Stimulated activated CD4-positive, alpha-beta T cell treated with anti-CD3 and anti-CD28 coated beads, TNF-alpha, amount 100 ng/mL, for 1 hour (primary cell): ENCODE data around the gene MYO5B.
"Not testable (repeated sequence)": the region's sequence is repeated elsewhere in the genome, so short reads cannot be mapped to it uniquely, and the experiment has no call there.

Experiments used
- DNase-seq, 3 donors: peaks; one replicate each; pipeline ENCODE4 v3.0.0-alpha.2; 2020; ENCODE audit warnings: low read depth in 3 of 3, low spot score in 1 of 3

MYO5B gene

GRCh38 chr18:50105027-50105426 is 89.9 kb downstream of the MYO5B start:
- DNase-seq: no peak

DNA sequence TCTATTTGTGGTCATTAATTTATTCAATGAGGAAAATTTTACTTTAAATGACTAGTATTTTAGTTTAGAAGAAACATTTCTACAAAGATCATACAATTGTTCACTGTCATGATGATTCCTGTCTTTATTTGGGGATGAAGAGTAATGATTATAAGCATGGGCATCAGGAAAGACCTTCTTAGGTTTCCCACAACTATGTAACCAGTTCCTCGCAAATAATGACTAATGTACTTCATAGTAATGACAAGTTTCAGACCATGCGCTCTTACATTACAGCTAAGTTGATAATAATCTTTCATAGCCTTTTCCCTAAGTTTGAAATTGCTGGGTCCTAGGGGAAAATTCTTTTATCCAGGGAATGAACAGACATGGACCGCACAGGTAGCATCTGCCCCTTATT is 90.5 kb downstream of the MYO5B start:
- DNase-seq: no peak

DNA sequence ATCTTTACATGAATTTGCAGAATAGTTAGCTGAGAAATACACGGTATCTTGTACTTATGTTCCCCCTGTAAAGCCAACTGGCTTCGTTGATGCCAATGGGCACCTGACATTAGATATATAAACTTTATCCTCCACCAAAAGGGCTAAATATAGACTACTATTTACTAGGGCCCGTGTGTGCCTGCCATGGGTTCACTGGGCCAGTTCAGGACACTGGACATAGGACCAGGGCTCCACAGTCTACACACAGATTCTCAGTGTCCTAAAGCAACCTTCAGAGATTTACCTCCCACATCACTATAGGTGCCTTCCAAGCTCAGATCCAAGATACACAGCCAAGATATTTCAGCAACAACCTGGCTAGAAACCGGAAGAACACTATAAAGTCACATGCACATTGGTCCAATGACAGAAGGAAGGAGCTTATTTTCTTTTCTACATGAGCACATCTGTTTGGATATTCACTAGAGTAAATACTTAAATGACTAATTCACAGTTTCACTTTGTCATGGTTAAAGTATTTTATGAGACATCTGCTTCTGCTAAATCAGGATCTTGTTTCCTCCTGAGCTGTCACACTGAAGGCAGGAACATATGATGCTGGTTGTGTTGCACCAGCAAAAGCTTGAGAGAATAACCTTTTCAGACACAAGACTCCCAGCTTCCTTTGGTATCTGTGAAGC is 95.1 kb downstream of the MYO5B start:
- DNase-seq: no peak

- DNase-seq: no peak
Measured at GRCh38 chr18:50097702-50098101, 97.2 kb downstream of the MYO5B start.

DNA sequence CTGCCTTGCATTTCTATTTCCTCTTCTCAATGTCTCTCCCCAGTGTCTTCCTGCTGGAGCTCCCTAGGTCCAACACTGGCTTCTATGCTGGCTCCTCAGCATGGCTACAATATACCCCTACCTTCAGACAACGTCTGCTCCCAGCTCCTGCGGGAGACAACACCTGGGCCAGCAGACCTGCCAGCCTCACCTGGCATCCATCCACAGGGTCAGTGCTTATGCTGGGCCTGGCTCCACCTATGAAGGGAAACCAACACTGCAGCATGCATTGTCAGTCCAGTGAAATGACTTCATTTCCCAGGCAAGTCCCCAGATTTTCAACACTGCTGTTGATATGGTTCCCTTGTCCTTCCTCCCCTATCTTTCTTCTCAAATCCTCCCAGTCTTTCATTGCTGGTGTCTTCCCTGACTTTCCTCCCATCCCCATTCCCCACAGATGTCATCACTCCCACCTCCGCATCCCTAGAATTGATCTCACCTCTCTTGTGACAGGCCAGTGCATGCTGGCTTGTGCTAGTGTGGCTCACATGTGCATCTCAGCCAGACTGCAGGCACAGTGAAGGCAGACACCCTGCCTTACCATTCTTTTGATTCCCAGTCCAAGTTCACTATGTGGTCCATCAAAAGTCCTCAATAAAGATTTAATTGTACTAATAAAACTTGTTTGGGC is 98.0 kb downstream of the MYO5B start:
- DNase-seq: no peak

DNA sequence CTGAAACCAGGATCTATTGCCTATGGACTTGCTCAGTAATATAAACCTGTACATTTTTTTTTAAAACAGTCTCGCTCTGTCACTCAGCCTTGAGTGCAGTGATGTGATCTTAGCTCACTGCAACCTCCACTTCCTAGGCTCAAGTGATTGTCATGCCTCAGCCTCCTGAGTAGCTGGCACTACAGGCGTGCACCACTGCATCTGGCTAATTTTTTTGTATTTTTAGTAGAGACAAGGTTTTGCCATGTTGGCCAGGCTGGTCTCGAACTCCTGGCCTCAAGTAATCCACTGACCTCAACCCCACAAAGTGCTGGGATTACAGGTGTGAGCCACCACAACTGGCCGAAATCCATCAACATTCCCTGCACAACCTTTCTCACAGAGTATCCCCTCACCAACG is 100.2 kb downstream of the MYO5B start:
- not testable (repeated sequence) for DNase-seq

DNA sequence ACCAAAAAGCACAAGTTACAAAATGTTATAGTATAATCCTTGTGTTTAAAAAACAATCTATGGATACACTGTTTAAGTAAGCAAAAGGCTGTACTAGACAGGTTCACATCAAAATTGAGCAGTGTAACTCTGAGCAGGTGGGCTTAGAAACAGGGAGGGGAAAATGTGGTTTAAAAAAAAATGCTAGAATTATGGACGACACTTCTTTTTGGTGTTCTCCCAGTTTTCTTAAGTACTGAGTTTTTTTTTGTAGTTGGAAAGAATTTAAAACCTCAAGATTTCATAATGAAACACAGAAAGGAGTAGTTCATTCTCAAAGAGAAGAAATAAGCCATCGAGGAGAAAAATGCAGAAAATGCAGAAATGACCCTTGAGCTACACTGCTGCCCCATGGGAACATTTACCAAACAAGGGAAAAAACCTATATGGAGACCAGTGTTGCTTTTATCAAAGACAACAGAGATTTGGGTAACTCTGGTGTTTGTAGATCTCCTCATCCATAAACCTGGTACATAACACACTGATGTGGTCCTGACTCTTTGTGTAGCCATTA is 100.7 kb downstream of the MYO5B start:
- no peak for DNase-seq

DNA sequence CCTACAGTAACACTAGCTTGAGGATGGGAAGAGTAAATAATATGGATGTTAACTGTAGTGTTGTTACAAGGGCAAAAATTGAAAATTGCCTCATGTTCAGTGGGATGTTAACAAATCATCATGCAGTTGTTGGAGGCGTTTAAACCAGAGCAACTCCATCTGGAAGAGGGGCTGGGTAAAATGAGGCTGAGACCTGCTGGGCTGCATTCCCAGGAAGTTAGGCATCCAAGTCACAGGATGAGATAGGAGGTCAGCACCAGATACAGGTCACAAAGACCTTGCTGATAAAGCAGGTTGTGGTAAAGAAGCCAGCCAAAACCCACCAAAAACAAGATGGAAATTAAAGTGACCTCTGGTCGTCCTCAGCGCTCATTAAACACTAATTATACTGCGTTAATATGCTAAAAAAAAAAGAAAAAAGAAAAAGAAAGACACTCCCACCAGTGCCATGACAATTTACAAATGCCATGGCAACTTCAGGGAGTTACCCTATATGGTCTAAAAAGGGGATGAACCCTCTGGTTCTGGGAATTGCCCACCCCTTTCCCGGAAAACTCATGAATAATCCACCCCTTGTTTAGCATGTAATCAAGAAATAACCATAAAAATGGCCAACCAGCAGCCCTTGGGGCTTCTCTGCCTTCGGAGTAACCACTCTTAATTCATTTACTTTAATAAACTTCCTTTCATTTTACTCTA is 101.4 kb downstream of the MYO5B start:
- DNase-seq: no peak

- DNase-seq: no peak
Measured at GRCh38 chr18:50092245-50092805, 102.6 kb downstream of the MYO5B start.

- DNase-seq: no peak
Measured at GRCh38 chr18:50091509-50092244, 103.3 kb downstream of the MYO5B start.

- DNase-seq: no peak
Measured at GRCh38 chr18:50090370-50091312, 104.3 kb downstream of the MYO5B start.

DNA sequence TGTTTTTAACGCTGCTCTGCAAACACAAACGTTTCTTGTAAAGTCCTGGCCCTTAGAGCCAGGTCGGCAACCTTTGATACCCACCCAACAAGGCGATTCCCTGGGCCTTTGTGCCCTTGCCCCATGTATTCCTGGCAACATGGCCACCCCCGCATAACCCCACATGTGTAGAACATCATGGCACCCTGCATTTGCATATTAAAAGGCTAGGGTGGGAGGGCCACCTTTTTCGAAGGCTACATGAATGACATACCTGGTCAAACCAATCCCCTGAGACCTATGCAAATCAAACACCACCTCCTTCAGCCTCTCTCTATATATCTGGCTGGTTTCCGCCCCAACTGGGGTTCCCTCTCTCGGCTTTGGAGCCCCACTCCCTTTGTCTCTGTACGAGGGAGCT is 105.2 kb downstream of the MYO5B start:
- no peak for DNase-seq

- no peak for DNase-seq
Measured at GRCh38 chr18:50083708-50084107, 111.2 kb downstream of the MYO5B start.

DNA sequence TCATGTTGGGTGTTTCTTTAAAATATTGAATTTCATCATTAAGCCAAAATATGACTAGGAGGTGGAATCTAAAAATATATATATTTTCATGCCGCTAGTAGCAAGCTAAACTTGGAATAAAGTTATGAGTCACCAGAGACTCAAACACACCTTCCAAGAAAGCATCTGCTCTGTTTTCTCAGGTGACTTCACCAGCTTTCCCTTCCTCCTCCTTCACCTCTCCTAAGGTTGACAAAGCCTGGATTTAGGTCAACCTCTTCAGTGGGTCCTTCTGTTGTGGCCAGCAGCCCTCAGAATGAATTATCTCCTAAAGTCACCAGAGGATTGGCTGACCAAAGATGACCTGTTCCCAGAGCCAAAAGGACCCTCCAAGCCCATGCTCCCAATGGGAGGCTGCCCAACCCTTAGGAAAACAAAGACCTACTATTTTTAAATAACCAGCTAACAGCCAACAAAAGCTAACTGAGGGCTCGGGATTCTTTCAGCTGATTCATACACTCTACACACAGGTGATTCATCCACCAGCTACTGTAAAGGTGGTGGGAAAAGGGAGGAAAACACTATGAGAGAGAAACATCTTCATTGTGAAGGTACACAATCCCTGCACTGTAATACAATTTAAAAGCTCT is 113.9 kb downstream of the MYO5B start:
- no peak for DNase-seq

GRCh38 chr18:50080316-50080715 is 114.6 kb downstream of the MYO5B start:
- DNase-seq: no peak

DNA sequence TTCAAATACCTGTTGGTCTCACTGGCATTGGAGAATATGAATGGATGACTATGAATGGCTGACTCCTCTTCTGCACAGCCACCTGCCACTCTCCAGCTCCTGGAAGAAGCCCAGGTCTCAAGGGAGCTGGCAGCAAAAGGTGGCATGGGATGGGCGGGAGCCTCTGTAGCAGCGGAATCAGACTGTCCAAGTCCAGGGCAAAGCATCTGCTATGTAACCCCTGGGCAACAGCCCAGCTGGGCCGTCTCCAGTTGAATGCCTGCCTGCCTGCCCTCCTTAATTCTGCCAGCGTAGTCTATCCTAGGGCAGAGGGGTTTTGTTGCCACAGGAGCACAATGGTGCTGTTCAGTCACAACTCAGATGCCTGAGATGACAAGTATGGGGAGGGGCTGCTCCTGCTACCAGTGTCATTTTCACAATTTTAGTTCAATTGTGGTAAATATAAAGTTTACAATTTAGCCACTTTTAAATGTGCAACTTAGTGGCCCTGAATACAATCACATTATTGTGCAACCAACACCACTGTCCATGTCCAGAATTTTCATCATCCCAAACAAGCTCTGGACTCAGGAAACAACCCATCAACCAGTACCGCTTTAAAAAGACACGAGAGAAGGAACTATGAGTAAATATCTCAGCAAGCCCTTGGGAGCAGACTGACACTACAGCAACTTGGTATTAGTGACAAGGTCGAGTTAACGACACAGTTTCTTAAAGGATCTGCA is 115.2 kb downstream of the MYO5B start:
- DNase-seq: no peak

DNA sequence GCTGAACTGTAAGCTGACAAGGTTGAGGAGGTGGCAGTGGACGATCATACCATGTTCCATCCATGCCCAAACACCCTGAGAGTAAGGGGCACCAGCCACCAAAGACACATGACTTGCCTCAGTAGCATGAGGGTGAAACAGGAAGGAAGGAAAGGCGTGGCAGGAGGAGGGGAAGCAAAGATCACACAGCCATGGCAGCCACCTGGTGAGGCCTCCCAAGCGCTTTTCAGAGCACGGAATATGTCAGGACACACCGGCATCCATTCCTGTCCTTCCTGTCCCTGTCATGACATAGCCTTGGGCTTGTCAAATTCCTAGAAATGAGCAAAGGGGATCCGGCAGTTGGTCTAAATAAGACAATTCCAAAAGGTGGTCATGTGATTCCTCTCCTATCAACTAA is 118.7 kb downstream of the MYO5B start:
- no peak for DNase-seq

DNA sequence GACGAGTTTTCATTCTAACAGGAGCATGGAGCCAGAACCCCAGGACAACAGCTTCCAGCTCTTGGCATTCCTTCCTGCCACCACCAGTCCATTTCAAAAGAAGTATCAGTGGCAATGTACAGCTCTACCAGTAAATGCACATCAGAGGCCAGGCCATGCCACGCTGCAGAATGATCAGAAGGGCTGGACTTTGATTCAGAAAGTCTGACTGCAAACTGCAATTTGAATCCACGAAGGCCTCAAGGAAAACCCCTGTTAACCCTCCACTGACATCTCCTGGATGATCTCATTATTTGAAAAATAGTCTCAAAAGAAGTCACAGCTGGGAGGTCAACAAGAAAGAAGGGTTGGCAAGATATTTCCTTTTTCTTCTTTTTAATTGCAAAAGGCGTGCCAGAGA is 119.2 kb downstream of the MYO5B start:
- no peak for DNase-seq

- no peak for DNase-seq
Measured at GRCh38 chr18:50074404-50074803, 120.5 kb downstream of the MYO5B start.
